Measurements from ENCODE around the gene SRL. TPM values are rescaled to one million over a fixed set of nuclear protein-coding genes. Genes with fewer than 3 reads are reported as not detected.
"Not testable (repeated sequence)": the region's sequence is repeated elsewhere in the genome, so short reads cannot be mapped to it uniquely, and the experiment has no call there.

The SRL gene
- total and polyA plus RNA-seq, 4 donors, result 0.14 to 0.22 (median 0.17) TPM

GRCh38 chr16:4212934-4213296 is 29.0 kb downstream of the SRL start:
- peaks cover 0 to 11% (median 7%) of the 10 kb centered on the region in 4 donors for H3K4me1 ChIP-seq (ENCODE audit: control insufficient read depth in 4 of 4, insufficient read depth in 4 of 4, low read length in 3 of 4)
- TF ChIP-seq REST (IDR thresholded peaks at IDR 0.05), result no peak
- no peak for DNase-seq (ENCODE audit: low spot score)
- no peaks in the 10 kb centered on the region for H3K9me3 ChIP-seq (ENCODE audit: control insufficient read depth in 4 of 4, low read length in 3 of 4)
- WGBS, result 94% methylated on average over 3 of the region's 3 CpGs
- no peak overlapping the region for H3K27ac ChIP-seq (ENCODE audit: low read depth in 1 of 2, low read length in 2 of 2)
- no peaks in the 10 kb centered on the region for H3K36me3 ChIP-seq (ENCODE audit: control insufficient read depth in 4 of 4, insufficient read depth in 3 of 4, low read depth in 1 of 4, low read length in 3 of 4)
- H3K9ac ChIP-seq (ENCODE audit: low read depth in 1 of 2, low read length in 2 of 2), result no peak overlapping the region
- no peaks in the 10 kb centered on the region for H3K27me3 ChIP-seq (ENCODE audit: control insufficient read depth in 4 of 4, insufficient read depth in 4 of 4, low read length in 3 of 4)
- H3K4me3 ChIP-seq (ENCODE audit: low read depth in 1 of 3, low read length in 3 of 3), result no peak overlapping the region

GRCh38 chr16:4212211-4212933 is 29.5 kb downstream of the SRL start:
- Histone ChIP-seq H3K4me1 (ENCODE audit: control insufficient read depth in 4 of 4, insufficient read depth in 4 of 4, low read length in 3 of 4) (peaks cover 0 to 11% (median 7%) of the 10 kb centered on the region in 4 donors), H3K9me3 (ENCODE audit: control insufficient read depth in 4 of 4, low read length in 3 of 4) (no peaks in the 10 kb centered on the region), H3K27ac (ENCODE audit: low read depth in 1 of 2, low read length in 2 of 2) (no peak overlapping the region), H3K36me3 (ENCODE audit: control insufficient read depth in 4 of 4, insufficient read depth in 3 of 4, low read depth in 1 of 4, low read length in 3 of 4) (no peaks in the 10 kb centered on the region), H3K4me3 (ENCODE audit: low read depth in 1 of 3, low read length in 3 of 3) (no peak overlapping the region), H3K9ac (ENCODE audit: low read depth in 1 of 2, low read length in 2 of 2) (no peak overlapping the region), H3K27me3 (ENCODE audit: control insufficient read depth in 4 of 4, insufficient read depth in 4 of 4, low read length in 3 of 4) (no peaks in the 10 kb centered on the region)
- TF ChIP-seq REST (IDR thresholded peaks at IDR 0.05) (no peak), HNF4A (conservative IDR thresholded peaks at IDR 0.05) (no peak), SP1 (IDR thresholded peaks at IDR 0.05) (no peak), CTCF (IDR thresholded peaks at IDR 0.05; ENCODE audit: low read depth, low read length, missing input control) (no peak), RXRA (IDR thresholded peaks at IDR 0.05) (no peak), ZBTB33 (IDR thresholded peaks at IDR 0.05) (no peak), YY1 (IDR thresholded peaks at IDR 0.05) (no peak), EGR1 (IDR thresholded peaks at IDR 0.05; ENCODE audit: low read depth in 2 of 2) (no peak)
- DNase-seq (ENCODE audit: low spot score), result no peak
- 92% methylated on average over 11 of the region's 11 CpGs for WGBS

GRCh38 chr16:4211445-4212210 is 30.3 kb downstream of the SRL start:
- H3K9ac ChIP-seq (ENCODE audit: low read depth in 1 of 2, low read length in 2 of 2); H3K27ac ChIP-seq (ENCODE audit: low read depth in 1 of 2, low read length in 2 of 2); H3K27me3 ChIP-seq (ENCODE audit: control insufficient read depth in 4 of 4, insufficient read depth in 4 of 4, low read length in 3 of 4); H3K9me3 ChIP-seq (ENCODE audit: control insufficient read depth in 4 of 4, low read length in 3 of 4); H3K36me3 ChIP-seq (ENCODE audit: control insufficient read depth in 4 of 4, insufficient read depth in 3 of 4, low read depth in 1 of 4, low read length in 3 of 4); H3K4me3 ChIP-seq (ENCODE audit: low read depth in 1 of 3, low read length in 3 of 3); DNase-seq (ENCODE audit: low spot score): not testable (repeated sequence)
- WGBS, result 94% methylated on average over 19 of the region's 22 CpGs
- H3K4me1 ChIP-seq (ENCODE audit: control insufficient read depth in 4 of 4, insufficient read depth in 4 of 4, low read length in 3 of 4), result peaks cover 0 to 12% (median 8%) of the 10 kb centered on the region in 4 donors

Data from liver (tissue), 9 donors.